B cell (primary cell): Measurements from ENCODE around the gene PASD1.

Experiments
- EZH2 ChIP-seq: IDR thresholded peaks from 2 replicates; pipeline ENCODE4 v1.6.1; 2012; ENCODE audit warnings: borderline replicate concordance, low read depth, mild to moderate bottlenecking, moderate library complexity, low read length; ENCODE audit not compliant: insufficient read depth, poor library complexity, severe bottlenecking
- TF ChIP-seq, protein P1 (sequence below): fragments of 200-600 bp; IDR thresholded peaks from one replicate; pipeline ENCODE4 v1.8.0; 2022; ENCODE audit warnings: antibody characterized with exemption, mild to moderate bottlenecking

DNA sequence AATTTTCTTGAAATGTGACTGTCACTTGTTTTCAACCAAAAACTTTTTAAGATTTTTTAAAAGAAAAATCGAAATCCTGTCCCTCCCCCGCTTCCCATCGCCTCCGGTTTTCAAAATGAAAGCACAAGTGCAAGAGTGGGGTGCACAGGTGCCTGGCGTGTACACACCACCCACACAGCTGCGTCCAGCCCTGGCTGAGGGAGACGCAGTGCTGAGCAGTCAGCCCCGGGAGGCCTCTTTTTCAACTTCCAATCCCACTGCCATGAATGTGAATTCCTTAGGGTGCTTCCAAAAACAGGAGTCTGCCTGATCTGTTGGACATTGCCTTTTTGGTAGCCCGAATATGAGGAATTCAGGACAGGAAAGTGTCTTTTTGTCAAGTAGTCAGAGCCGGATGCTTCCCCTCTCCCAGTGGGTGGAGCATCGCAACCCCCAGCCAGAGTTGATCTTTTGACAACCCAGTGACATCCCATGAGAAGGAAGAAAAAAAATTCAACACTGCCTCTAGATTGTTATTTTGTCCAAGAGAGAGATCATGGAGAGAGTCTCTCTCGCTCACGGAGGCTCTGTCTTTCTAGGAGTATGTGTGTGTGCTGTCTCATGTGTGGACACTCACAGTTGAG lies 140.7 kb downstream of the PASD1 start:
- TF ChIP-seq, protein P1, sequence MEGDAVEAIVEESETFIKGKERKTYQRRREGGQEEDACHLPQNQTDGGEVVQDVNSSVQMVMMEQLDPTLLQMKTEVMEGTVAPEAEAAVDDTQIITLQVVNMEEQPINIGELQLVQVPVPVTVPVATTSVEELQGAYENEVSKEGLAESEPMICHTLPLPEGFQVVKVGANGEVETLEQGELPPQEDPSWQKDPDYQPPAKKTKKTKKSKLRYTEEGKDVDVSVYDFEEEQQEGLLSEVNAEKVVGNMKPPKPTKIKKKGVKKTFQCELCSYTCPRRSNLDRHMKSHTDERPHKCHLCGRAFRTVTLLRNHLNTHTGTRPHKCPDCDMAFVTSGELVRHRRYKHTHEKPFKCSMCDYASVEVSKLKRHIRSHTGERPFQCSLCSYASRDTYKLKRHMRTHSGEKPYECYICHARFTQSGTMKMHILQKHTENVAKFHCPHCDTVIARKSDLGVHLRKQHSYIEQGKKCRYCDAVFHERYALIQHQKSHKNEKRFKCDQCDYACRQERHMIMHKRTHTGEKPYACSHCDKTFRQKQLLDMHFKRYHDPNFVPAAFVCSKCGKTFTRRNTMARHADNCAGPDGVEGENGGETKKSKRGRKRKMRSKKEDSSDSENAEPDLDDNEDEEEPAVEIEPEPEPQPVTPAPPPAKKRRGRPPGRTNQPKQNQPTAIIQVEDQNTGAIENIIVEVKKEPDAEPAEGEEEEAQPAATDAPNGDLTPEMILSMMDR: no peak
- TF ChIP-seq EZH2: no peak
